Hepatocyte (in vitro differentiated cells): ENCODE measurements around the gene ADAM8.

Experiments
- CTCF ChIP-seq: fragments of 200-600 bp; sonication (generic); IDR thresholded peaks from 2 replicates; pipeline ENCODE4 v1.5.1; 2016; ENCODE audit warnings: antibody characterized with exemption, mild to moderate bottlenecking; ENCODE audit not compliant: poor library complexity
- EZH2 ChIP-seq: fragments of 200-600 bp; sonication (generic); IDR thresholded peaks from 2 replicates; pipeline ENCODE4 v1.6.1; 2016; ENCODE audit warnings: antibody characterized with exemption, mild to moderate bottlenecking, borderline replicate concordance
- EZH2phosphoT487 ChIP-seq: fragments of 200-600 bp; sonication (generic); IDR thresholded peaks from one replicate; pipeline ENCODE4 v1.6.1; 2018; ENCODE audit warnings: antibody characterized with exemption, mild to moderate bottlenecking, low read depth, moderate library complexity; ENCODE audit not compliant: unreplicated experiment, severe bottlenecking

- TF ChIP-seq CTCF (no peak), EZH2phosphoT487 (no peak), EZH2 (no peak)
Observed at GRCh38 chr10:133299738-133300137, 23.1 kb upstream of the ADAM8 start.
